Measurements from ENCODE around the gene JAKMIP1. TPM values are rescaled to one million over a fixed set of nuclear protein-coding genes. Genes with fewer than 3 reads are reported as not detected.

Gene JAKMIP1
- total RNA-seq, 1 donor from 2014 or later: not detected

GRCh38 chr4:5992828-5993321 is 207.5 kb downstream of the JAKMIP1 start:
- H3K4me3 Mint-ChIP-seq: no peak overlapping the region
- no peak overlapping the region for H3K27ac Mint-ChIP-seq
- H3K9me3 Mint-ChIP-seq: no peaks in the 10 kb centered on the region
- H3K36me3 Mint-ChIP-seq: no peaks in the 10 kb centered on the region
- no peaks in the 10 kb centered on the region for H3K4me1 Mint-ChIP-seq
- DNase-seq (ENCODE audit: low spot score in 2 of 2, unreplicated experiment in 2 of 2): no peak
- no peak for TF ChIP-seq CTCF (IDR thresholded peaks at IDR 0.05; ENCODE audit: unreplicated experiment)
- peaks cover 51% of the 10 kb centered on the region for H3K27me3 Mint-ChIP-seq (ENCODE audit: low read depth)

- Mint-ChIP-seq H3K36me3 (no peaks in the 10 kb centered on the region), H3K27me3 (ENCODE audit: low read depth) (peaks cover 56% of the 10 kb centered on the region), H3K27ac (no peak overlapping the region), H3K4me3 (no peak overlapping the region), H3K4me1 (no peaks in the 10 kb centered on the region), H3K9me3 (no peaks in the 10 kb centered on the region)
- no peak for TF ChIP-seq CTCF (IDR thresholded peaks at IDR 0.05; ENCODE audit: unreplicated experiment)
- DNase-seq (ENCODE audit: low spot score in 2 of 2, unreplicated experiment in 2 of 2): no peak
Measured at GRCh38 chr4:5992171-5992827, 208.1 kb downstream of the JAKMIP1 start.

- DNase-seq (ENCODE audit: low spot score in 2 of 2, unreplicated experiment in 2 of 2): no peak
- Mint-ChIP-seq H3K4me3 (no peak overlapping the region), H3K9me3 (no peaks in the 10 kb centered on the region), H3K27me3 (ENCODE audit: low read depth) (peaks cover 54% of the 10 kb centered on the region), H3K36me3 (no peaks in the 10 kb centered on the region), H3K27ac (no peak overlapping the region), H3K4me1 (no peaks in the 10 kb centered on the region)
- no peak for TF ChIP-seq CTCF (IDR thresholded peaks at IDR 0.05; ENCODE audit: unreplicated experiment)
Measured at GRCh38 chr4:5991405-5991804, 208.9 kb downstream of the JAKMIP1 start.

GRCh38 chr4:5990446-5991160 is 209.7 kb downstream of the JAKMIP1 start:
- DNase-seq (ENCODE audit: low spot score in 2 of 2, unreplicated experiment in 2 of 2): no peak
- Mint-ChIP-seq H3K4me3 (no peak overlapping the region), H3K9me3 (no peaks in the 10 kb centered on the region), H3K27me3 (ENCODE audit: low read depth) (peaks cover 48% of the 10 kb centered on the region), H3K27ac (no peak overlapping the region), H3K4me1 (no peaks in the 10 kb centered on the region), H3K36me3 (no peaks in the 10 kb centered on the region)
- TF ChIP-seq CTCF (IDR thresholded peaks at IDR 0.05; ENCODE audit: unreplicated experiment): no peak

- peaks cover 39% of the 10 kb centered on the region for H3K27me3 Mint-ChIP-seq (ENCODE audit: low read depth)
- no peak overlapping the region for H3K27ac Mint-ChIP-seq
- TF ChIP-seq CTCF (IDR thresholded peaks at IDR 0.05; ENCODE audit: unreplicated experiment): no peak
- H3K9me3 Mint-ChIP-seq: peaks cover 6% of the 10 kb centered on the region
- no peak overlapping the region for H3K4me3 Mint-ChIP-seq
- no peaks in the 10 kb centered on the region for H3K4me1 Mint-ChIP-seq
- DNase-seq (ENCODE audit: low spot score in 2 of 2, unreplicated experiment in 2 of 2): no peak
- no peaks in the 10 kb centered on the region for H3K36me3 Mint-ChIP-seq
Measured at GRCh38 chr4:5989236-5990225, 210.8 kb downstream of the JAKMIP1 start.
